ENCODE results near the gene KIAA0319L. TPM values are rescaled to one million over a fixed set of nuclear protein-coding genes. Genes with fewer than 3 reads are reported as not detected.
A peak's percentile ranks its signal among the peaks of the same experiment; 100 is the strongest.

Gene KIAA0319L
- total and polyA plus RNA-seq, 3 experiments from 2014 or later: 28.5 to 30.4 (median 29.3) TPM

DNA sequence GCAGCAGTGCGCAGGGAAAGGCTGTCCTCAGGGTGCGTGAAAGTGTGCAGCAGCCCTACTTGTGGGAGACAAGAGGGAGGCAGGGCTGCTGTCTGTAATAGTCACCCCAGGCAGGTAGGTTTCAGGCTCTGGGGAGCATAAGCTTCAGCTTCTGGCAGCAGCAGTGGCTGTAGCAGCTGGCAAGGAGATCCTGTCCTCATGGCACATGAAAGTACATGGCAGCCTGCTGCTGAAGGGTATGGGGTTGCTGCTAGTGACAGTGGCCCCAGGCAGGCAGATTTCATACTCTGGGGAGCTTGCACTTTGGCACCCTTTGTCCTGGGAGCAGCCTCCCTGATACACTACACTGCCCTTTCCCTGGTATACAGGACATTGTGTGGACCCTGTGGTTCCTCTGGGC is 26.3 kb downstream of the KIAA0319L start:
- H3K4me3 Mint-ChIP-seq: no peak overlapping the region
- peaks cover 22 to 48% (median 36%) of the 10 kb centered on the region in 3 donors for H3K36me3 Mint-ChIP-seq
- CTCF ChIA-PET: no interaction called here

DNA sequence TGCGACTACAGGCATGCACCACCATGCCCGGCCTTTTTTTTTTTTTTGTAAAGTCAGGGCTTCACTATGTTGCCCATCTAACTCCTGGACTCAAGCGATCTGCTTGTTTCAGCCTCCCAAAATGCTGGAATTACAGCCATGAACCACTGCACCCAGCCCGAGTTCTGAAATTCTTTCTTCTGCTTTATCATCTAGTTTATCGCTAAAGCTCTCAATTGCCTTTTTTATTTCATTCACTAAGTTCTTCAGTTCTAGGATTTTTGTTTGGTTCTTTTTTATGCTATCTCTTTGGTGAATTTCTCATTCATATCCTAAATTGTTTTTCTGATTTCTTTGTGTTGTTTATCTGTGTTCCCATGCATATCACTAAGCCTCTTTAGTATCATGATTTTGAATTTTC is 27.0 kb downstream of the KIAA0319L start:
- Mint-ChIP-seq H3K27me3 (no peaks in the 10 kb centered on the region), H3K4me3 (no peak overlapping the region)
- CTCF ChIA-PET: no interaction called here

More for the DNA sequence above, 26.3 kb downstream of the KIAA0319L start:
- Mint-ChIP-seq H3K9me3 (peaks cover 0 to 7% (median 4%) of the 10 kb centered on the region in 5 donors), H3K27me3 (no peaks in the 10 kb centered on the region), H3K4me1 (peaks cover 17 to 28% (median 25%) of the 10 kb centered on the region in 3 donors), H3K27ac (no peak overlapping the region)
- Histone ChIP-seq H3K9me3 (ENCODE audit: low read length) (no peaks in the 10 kb centered on the region), H3K27ac (ENCODE audit: low read depth, low read length) (no peak overlapping the region), H3K4me1 (ENCODE audit: insufficient read depth, low read length) (peaks cover 1% of the 10 kb centered on the region), H3K4me3 (ENCODE audit: low read length) (no peak overlapping the region), H3K27me3 (ENCODE audit: insufficient read depth, low read length, poor library complexity, severe bottlenecking) (no peaks in the 10 kb centered on the region), H3K36me3 (ENCODE audit: insufficient read depth, low read length) (peaks cover 4% of the 10 kb centered on the region)
- POLR2A ChIA-PET: no interaction called here
- no peak for DNase-seq

DNA sequence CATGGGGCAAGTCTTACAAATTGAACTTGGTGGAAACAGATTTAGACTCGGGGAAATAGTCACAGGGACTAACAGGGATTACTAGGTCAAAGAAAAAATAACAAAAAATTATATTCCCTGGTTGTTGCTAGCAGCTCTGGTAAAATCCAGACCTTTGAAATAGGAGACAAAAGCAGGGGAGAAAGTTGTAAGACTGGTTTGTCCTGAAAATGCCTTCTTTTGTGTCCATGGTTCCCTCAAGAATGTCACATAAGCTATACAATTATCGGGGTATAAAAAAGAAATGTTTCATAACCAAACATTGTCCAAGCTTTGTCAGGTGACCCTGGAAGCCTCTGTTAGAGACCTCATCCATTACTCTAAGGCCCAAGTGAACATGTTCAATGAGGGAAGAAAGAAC is 33.1 kb downstream of the KIAA0319L start:
- no peaks in the 10 kb centered on the region for H3K9me3 ChIP-seq (ENCODE audit: low read length)
- Mint-ChIP-seq H3K27me3 (no peaks in the 10 kb centered on the region), H3K4me3 (no peak overlapping the region), H3K9me3 (peaks cover 0 to under 1% (median 0%) of the 10 kb centered on the region in 5 donors), H3K36me3 (peaks cover 9 to 23% (median 11%) of the 10 kb centered on the region in 3 donors), H3K4me1 (peaks cover 16 to 18% (median 17%) of the 10 kb centered on the region in 3 donors), H3K27ac (peak overlapping the region in 1 of 8 donors; percentile 7)
- ChIA-PET POLR2A (no interaction called here), CTCF (no interaction called here)
- no peak overlapping the region for H3K4me3 ChIP-seq (ENCODE audit: low read length)
- H3K27me3 ChIP-seq (ENCODE audit: insufficient read depth, low read length, poor library complexity, severe bottlenecking): no peaks in the 10 kb centered on the region
- no peak overlapping the region for H3K27ac ChIP-seq (ENCODE audit: low read depth, low read length)
- DNase-seq: no peak
- peaks cover 5% of the 10 kb centered on the region for H3K4me1 ChIP-seq (ENCODE audit: insufficient read depth, low read length)
- no peaks in the 10 kb centered on the region for H3K36me3 ChIP-seq (ENCODE audit: insufficient read depth, low read length)

More for the DNA sequence above, 27.0 kb downstream of the KIAA0319L start:
- Histone ChIP-seq H3K9me3 (ENCODE audit: low read length) (no peaks in the 10 kb centered on the region), H3K36me3 (ENCODE audit: insufficient read depth, low read length) (peaks cover 4% of the 10 kb centered on the region), H3K27ac (ENCODE audit: low read depth, low read length) (no peak overlapping the region), H3K27me3 (ENCODE audit: insufficient read depth, low read length, poor library complexity, severe bottlenecking) (no peaks in the 10 kb centered on the region), H3K4me1 (ENCODE audit: insufficient read depth, low read length) (no peaks in the 10 kb centered on the region), H3K4me3 (ENCODE audit: low read length) (no peak overlapping the region)
- H3K36me3 Mint-ChIP-seq: peaks cover 20 to 44% (median 36%) of the 10 kb centered on the region in 3 donors
- POLR2A ChIA-PET: interaction anchor here (0.7 kb wide), 1 partner anchor 70 kb away, joined by 4 read pairs; no protein-coding TSS in a partner anchor
- peaks cover 14 to 20% (median 17%) of the 10 kb centered on the region in 3 donors for H3K4me1 Mint-ChIP-seq
- H3K27ac Mint-ChIP-seq: no peak overlapping the region
- DNase-seq: no peak
- peaks cover 0 to 7% (median 4%) of the 10 kb centered on the region in 5 donors for H3K9me3 Mint-ChIP-seq

DNA sequence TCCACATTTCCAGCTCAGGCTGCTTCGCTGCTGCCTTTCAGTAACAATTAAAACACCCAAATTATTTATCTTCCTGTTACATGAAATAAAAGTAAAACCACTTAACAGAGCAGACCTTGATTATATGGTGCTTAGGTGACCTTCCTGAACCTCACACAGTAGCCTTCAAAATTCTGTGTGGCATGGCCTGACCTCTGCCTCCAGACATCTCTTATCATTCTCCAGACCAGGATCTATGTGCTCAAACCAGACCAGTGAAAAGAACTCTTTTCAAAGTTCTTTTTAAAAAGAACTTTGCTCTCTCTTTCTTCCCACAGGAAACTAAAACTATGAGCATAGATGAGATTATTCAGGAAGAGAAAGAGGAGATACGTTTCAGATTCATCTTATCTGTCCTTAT is 37.8 kb downstream of the KIAA0319L start:
- H3K4me1 Mint-ChIP-seq: peaks cover 23 to 53% (median 48%) of the 10 kb centered on the region in 3 donors
- H3K36me3 Mint-ChIP-seq: peaks cover 18 to 40% (median 21%) of the 10 kb centered on the region in 3 donors
- H3K27ac Mint-ChIP-seq: peak overlapping the region in 3 of 8 donors; percentile 10 to 26 (median 26)
- ChIA-PET POLR2A (no interaction called here), CTCF (interaction anchor here (0.8 kb wide), 1 partner anchor 69 kb away, joined by 3 read pairs; no protein-coding TSS in a partner anchor)
- Histone ChIP-seq H3K4me1 (ENCODE audit: insufficient read depth, low read length) (peaks cover 5% of the 10 kb centered on the region), H3K36me3 (ENCODE audit: insufficient read depth, low read length) (no peaks in the 10 kb centered on the region), H3K9me3 (ENCODE audit: low read length) (peaks cover 5% of the 10 kb centered on the region), H3K27ac (ENCODE audit: low read depth, low read length) (no peak overlapping the region), H3K4me3 (ENCODE audit: low read length) (no peak overlapping the region), H3K27me3 (ENCODE audit: insufficient read depth, low read length, poor library complexity, severe bottlenecking) (no peaks in the 10 kb centered on the region)
- no peak overlapping the region for H3K4me3 Mint-ChIP-seq
- no peak for DNase-seq
- peaks cover 7 to 24% (median 16%) of the 10 kb centered on the region in 5 donors for H3K9me3 Mint-ChIP-seq
- no peaks in the 10 kb centered on the region for H3K27me3 Mint-ChIP-seq

DNA sequence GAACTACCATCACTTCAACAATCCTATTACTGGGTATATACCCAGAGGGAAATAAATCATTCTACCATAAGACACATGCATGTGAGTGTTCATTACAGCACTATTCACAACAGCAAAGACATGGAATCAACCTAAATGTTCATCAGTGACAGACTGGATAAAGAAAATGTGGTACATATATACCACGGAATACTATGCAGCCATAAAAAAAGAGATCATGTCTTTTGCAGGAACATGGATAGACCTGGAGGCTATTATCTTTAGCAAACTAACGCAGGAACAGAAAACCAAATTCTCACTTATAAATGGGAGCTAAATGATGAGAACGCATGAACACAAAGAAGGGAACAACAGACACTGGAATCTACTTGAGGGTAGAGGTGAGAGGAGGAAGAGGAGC is 39.0 kb downstream of the KIAA0319L start:
- H3K27me3 ChIP-seq (ENCODE audit: insufficient read depth, low read length, poor library complexity, severe bottlenecking): no peaks in the 10 kb centered on the region
- no peak for DNase-seq
- Mint-ChIP-seq H3K27me3 (no peaks in the 10 kb centered on the region), H3K4me3 (no peak overlapping the region), H3K36me3 (peaks cover 18 to 43% (median 21%) of the 10 kb centered on the region in 3 donors), H3K9me3 (peaks cover 7 to 26% (median 16%) of the 10 kb centered on the region in 5 donors), H3K4me1 (peaks cover 22 to 56% (median 53%) of the 10 kb centered on the region in 3 donors), H3K27ac (no peak overlapping the region)
- no peak overlapping the region for H3K27ac ChIP-seq (ENCODE audit: low read depth, low read length)
- POLR2A ChIA-PET: interaction anchor here (0.6 kb wide), 1 partner anchor 222 kb away, joined by 3 read pairs; no protein-coding TSS in a partner anchor
- H3K4me3 ChIP-seq (ENCODE audit: low read length): no peak overlapping the region
- no peaks in the 10 kb centered on the region for H3K36me3 ChIP-seq (ENCODE audit: insufficient read depth, low read length)
- CTCF ChIA-PET: no interaction called here
- H3K9me3 ChIP-seq (ENCODE audit: low read length): peaks cover 5% of the 10 kb centered on the region
- peaks cover 5% of the 10 kb centered on the region for H3K4me1 ChIP-seq (ENCODE audit: insufficient read depth, low read length)

DNA sequence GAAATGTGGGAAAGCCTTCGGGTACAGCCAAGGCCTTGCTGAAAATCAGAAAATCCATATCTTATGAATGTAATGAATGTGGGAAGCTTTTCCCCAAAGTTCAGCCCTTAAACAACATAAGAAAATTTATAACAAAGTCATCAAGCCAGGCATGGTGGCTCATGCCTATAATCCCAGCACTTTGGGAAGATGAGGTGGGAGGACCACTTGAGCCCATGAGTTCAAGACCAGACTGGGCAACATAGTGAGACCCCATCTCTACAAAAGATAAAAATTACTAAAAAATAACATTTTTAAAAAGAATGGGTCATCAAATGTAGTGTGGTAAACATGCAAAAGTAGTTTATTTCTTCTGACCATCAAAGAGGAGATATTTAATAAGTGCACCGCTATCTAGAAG is 45.9 kb downstream of the KIAA0319L start:
- ChIA-PET CTCF (interaction anchor here (1.4 to 1.9 kb wide), 3 partner anchors 24 to 310 kb away, joined by 3 to 10 read pairs (median 4); no protein-coding TSS in a partner anchor), POLR2A (interaction anchor here (0.5 kb wide), 1 partner anchor 25 kb away, joined by 9 read pairs; no protein-coding TSS in a partner anchor)
- H3K36me3 Mint-ChIP-seq: peaks cover 9 to 23% (median 17%) of the 10 kb centered on the region in 3 donors
- H3K27ac Mint-ChIP-seq: peak overlapping the region in 1 of 8 donors; percentile 27
- no peaks in the 10 kb centered on the region for H3K27me3 ChIP-seq (ENCODE audit: insufficient read depth, low read length, poor library complexity, severe bottlenecking)
- no peaks in the 10 kb centered on the region for H3K9me3 ChIP-seq (ENCODE audit: low read length)
- DNase-seq: no peak
- H3K27me3 Mint-ChIP-seq: no peaks in the 10 kb centered on the region
- no peak overlapping the region for H3K4me3 Mint-ChIP-seq
- H3K4me1 ChIP-seq (ENCODE audit: insufficient read depth, low read length): peaks cover 32% of the 10 kb centered on the region
- peaks cover 46 to 70% (median 66%) of the 10 kb centered on the region in 3 donors for H3K4me1 Mint-ChIP-seq
- H3K27ac ChIP-seq (ENCODE audit: low read depth, low read length): no peak overlapping the region
- peaks cover 5 to 18% (median 12%) of the 10 kb centered on the region in 5 donors for H3K9me3 Mint-ChIP-seq
- no peak overlapping the region for H3K4me3 ChIP-seq (ENCODE audit: low read length)
- no peaks in the 10 kb centered on the region for H3K36me3 ChIP-seq (ENCODE audit: insufficient read depth, low read length)

DNA sequence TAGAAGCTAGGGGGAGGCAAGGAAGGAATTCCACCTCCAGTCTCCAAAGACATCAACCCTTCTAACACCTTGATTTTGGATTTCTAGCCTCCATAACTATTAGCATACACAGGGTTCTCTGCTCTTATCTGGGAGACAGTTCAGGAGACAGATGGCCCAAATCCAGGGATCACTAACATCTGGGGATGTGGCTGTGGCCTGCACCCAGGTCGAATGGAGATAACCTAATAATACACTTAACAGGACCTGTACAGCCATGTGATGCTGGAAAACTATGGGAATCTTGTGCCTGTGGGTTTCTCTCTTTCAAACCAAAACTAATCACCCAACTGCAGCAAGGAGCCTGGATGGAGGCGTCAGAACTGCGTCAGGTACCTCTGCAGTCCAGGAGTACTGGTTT is 47.6 kb downstream of the KIAA0319L start:
- no peaks in the 10 kb centered on the region for H3K27me3 ChIP-seq (ENCODE audit: insufficient read depth, low read length, poor library complexity, severe bottlenecking)
- Mint-ChIP-seq H3K36me3 (peaks cover 0 to 8% (median 7%) of the 10 kb centered on the region in 3 donors), H3K27me3 (no peaks in the 10 kb centered on the region), H3K4me1 (peaks cover 52 to 73% (median 69%) of the 10 kb centered on the region in 3 donors), H3K27ac (peak overlapping the region in 4 of 8 donors; percentile 31 to 99 (median 63)), H3K4me3 (no peak overlapping the region), H3K9me3 (peaks cover 0 to 3% (median 0%) of the 10 kb centered on the region in 5 donors)
- ChIA-PET POLR2A (interaction anchor here (0.7 kb wide), 1 partner anchor 91 kb away, joined by 3 read pairs; no protein-coding TSS in a partner anchor), CTCF (interaction anchor here (0.8 to 1.9 kb wide), 3 partner anchors 30 to 58 kb away, joined by 3 to 10 read pairs (median 4); no protein-coding TSS in a partner anchor)
- peaks cover 45% of the 10 kb centered on the region for H3K4me1 ChIP-seq (ENCODE audit: insufficient read depth, low read length)
- H3K27ac ChIP-seq (ENCODE audit: low read depth, low read length): no peak overlapping the region
- H3K4me3 ChIP-seq (ENCODE audit: low read length): no peak overlapping the region
- H3K36me3 ChIP-seq (ENCODE audit: insufficient read depth, low read length): no peaks in the 10 kb centered on the region
- no peak for DNase-seq
- no peaks in the 10 kb centered on the region for H3K9me3 ChIP-seq (ENCODE audit: low read length)

DNA sequence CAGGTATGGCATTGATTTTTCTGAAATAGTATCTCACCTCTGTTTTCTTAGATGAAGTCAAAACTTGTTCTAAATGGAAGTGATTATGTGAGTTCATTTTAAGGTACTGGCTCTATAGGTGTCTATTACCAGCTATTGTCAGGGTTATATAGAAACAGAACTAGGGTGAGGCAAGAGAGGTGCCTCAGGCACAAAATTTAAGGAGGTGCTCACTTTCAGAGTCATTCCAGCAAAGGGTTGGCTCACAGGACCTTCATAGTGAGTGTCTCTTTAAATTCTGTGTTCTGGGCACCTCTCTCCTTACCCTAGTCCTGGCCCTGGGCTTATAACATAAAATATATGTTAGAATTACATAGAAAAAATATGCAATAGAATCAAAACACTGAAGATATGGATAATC is 49.3 kb downstream of the KIAA0319L start:
- Histone ChIP-seq H3K9me3 (ENCODE audit: low read length) (no peaks in the 10 kb centered on the region), H3K36me3 (ENCODE audit: insufficient read depth, low read length) (no peaks in the 10 kb centered on the region), H3K4me1 (ENCODE audit: insufficient read depth, low read length) (peaks cover 45% of the 10 kb centered on the region), H3K4me3 (ENCODE audit: low read length) (no peak overlapping the region), H3K27me3 (ENCODE audit: insufficient read depth, low read length, poor library complexity, severe bottlenecking) (no peaks in the 10 kb centered on the region), H3K27ac (ENCODE audit: low read depth, low read length) (no peak overlapping the region)
- ChIA-PET CTCF (interaction anchor here (1.9 kb wide), 1 partner anchor 57 kb away, joined by 10 read pairs; no protein-coding TSS in a partner anchor), POLR2A (no interaction called here)
- Mint-ChIP-seq H3K4me1 (peaks cover 50 to 75% (median 69%) of the 10 kb centered on the region in 3 donors), H3K27me3 (no peaks in the 10 kb centered on the region), H3K9me3 (no peaks in the 10 kb centered on the region), H3K27ac (peak overlapping the region; percentile 67 to 99 (median 94)), H3K4me3 (peak overlapping the region in 1 of 7 donors; percentile 29), H3K36me3 (peaks cover 0 to 8% (median 0%) of the 10 kb centered on the region in 3 donors)
- DNase-seq: no peak
